A673 (cell line): ENCODE data around the gene SDK1. TPM values are rescaled to one million over a fixed set of nuclear protein-coding genes. Genes with fewer than 3 reads are reported as not detected.

Source experiments
- BruUV-seq: library from RNA; stranded (reverse); fragments of 400-500 nt; replicated peaks from 2 replicates; lab custom pipeline; 2021; lab: Mats Ljungman, UMichigan
- CTCF ChIA-PET: fragments of 300-600 bp; sonication (Branson Sonifier 250); formaldehyde crosslinking; loops from one replicate; lab custom pipeline; 2022; ENCODE audit warnings: antibody characterized with exemption; lab: Charles Lee
- POLR2A ChIA-PET: fragments of 300-600 bp; sonication (Branson Sonifier 250); formaldehyde crosslinking; loops from one replicate; lab custom pipeline; 2022; ENCODE audit warnings: antibody characterized with exemption; ENCODE audit not compliant: low non-redundant PET; lab: Charles Lee
- DNase-seq: peaks from one replicate; pipeline ENCODE4 v3.0.0-alpha.2; 2015; ENCODE audit warnings: low spot score
- H3K27ac ChIP-seq: fragments of 200-600 bp; sonication (generic); 2 replicates; pipeline ENCODE4 v1.5.1; 2016; ENCODE audit warnings: mixed run types, low read depth, mild to moderate bottlenecking, mixed read lengths, antibody characterized with exemption, low read length; ENCODE audit not compliant: poor library complexity, severe bottlenecking
- H3K27me3 ChIP-seq: fragments of 200-600 bp; sonication (generic); replicated peaks from 2 replicates; pipeline ENCODE4 v1.6.1; 2017; ENCODE audit warnings: mixed run types, low read depth, mild to moderate bottlenecking, mixed read lengths, antibody characterized with exemption, low read length; ENCODE audit not compliant: insufficient read depth, poor library complexity
- H3K36me3 ChIP-seq: fragments of 200-600 bp; sonication (generic); 2 replicates; pipeline ENCODE4 v1.6.1; 2016; ENCODE audit warnings: mixed run types, mild to moderate bottlenecking, mixed read lengths, antibody characterized with exemption, low read length; ENCODE audit not compliant: insufficient read depth, poor library complexity, severe bottlenecking
- H3K4me1 ChIP-seq: fragments of 200-600 bp; sonication (generic); 2 replicates; pipeline ENCODE4 v1.6.1; 2017; ENCODE audit warnings: mixed run types, mild to moderate bottlenecking, mixed read lengths, antibody characterized with exemption, low read length; ENCODE audit not compliant: insufficient read depth, poor library complexity, severe bottlenecking
- H3K4me3 ChIP-seq: fragments of 200-600 bp; sonication (generic); 2 replicates; pipeline ENCODE4 v1.5.1; 2016; ENCODE audit warnings: low read depth, mixed run types, mild to moderate bottlenecking, mixed read lengths, low read length; ENCODE audit not compliant: poor library complexity, severe bottlenecking
- H3K9me3 ChIP-seq: fragments of 200-600 bp; sonication (generic); 2 replicates; pipeline ENCODE4 v1.6.1; 2016; ENCODE audit warnings: mixed run types, low read depth, mild to moderate bottlenecking, mixed read lengths, antibody characterized with exemption, low read length; ENCODE audit not compliant: poor library complexity, severe bottlenecking
- CTCF ChIP-seq: fragments of 300-800, 200-600 bp; sonication (generic); conservative IDR thresholded peaks from 2 replicates; pipeline ENCODE4 v1.5.1; 2017; ENCODE audit warnings: low read depth, mild to moderate bottlenecking, antibody characterized with exemption, low read length, moderate library complexity, mixed read lengths
- EZH2 ChIP-seq: fragments of 200-600 bp; sonication (generic); IDR thresholded peaks from 2 replicates; pipeline ENCODE4 v1.6.1; 2017; ENCODE audit warnings: borderline replicate concordance, low read depth, mild to moderate bottlenecking, mixed read lengths, antibody characterized with exemption, low read length; ENCODE audit not compliant: poor library complexity, severe bottlenecking
- intact Hi-C: fragments of 100-400 bp; cut with micrococcal nuclease; formaldehyde crosslinking; loops from one replicate; pipeline ENCODE4 v1.10.0; 2022; ENCODE audit not compliant: unreplicated experiment
- total RNA-seq: library from RNA; stranded (reverse); gene quantifications from 2 replicates; pipeline ENCODE4 v1.2.3, GENCODE V29; 2021

Gene SDK1
- total RNA-seq, 1 experiment from 2014 or later, result 14.7 TPM

GRCh38 chr7:3927446-3928110, 626.5 kb downstream of the SDK1 start:
- ChIA-PET POLR2A (no interaction called here), CTCF (no interaction called here)
- Histone ChIP-seq H3K27me3 (no peaks in the 10 kb centered on the region), H3K9me3 (no peaks in the 10 kb centered on the region), H3K4me1 (peaks cover 3% of the 10 kb centered on the region), H3K27ac (no peak overlapping the region), H3K36me3 (no peaks in the 10 kb centered on the region), H3K4me3 (no peak overlapping the region)
- no peak for DNase-seq
- no TSS peak for BruUV-seq
- intact Hi-C loops, result no loop called here
- TF ChIP-seq EZH2, result no peak
- TF ChIP-seq CTCF, result no peak

- no TSS peak for BruUV-seq
- Histone ChIP-seq H3K4me1 (no peaks in the 10 kb centered on the region), H3K27ac (no peak overlapping the region), H3K36me3 (no peaks in the 10 kb centered on the region), H3K4me3 (no peak overlapping the region), H3K9me3 (no peaks in the 10 kb centered on the region), H3K27me3 (no peaks in the 10 kb centered on the region)
- ChIA-PET CTCF (no interaction called here), POLR2A (no interaction called here)
- DNase-seq, result no peak
- no peak for TF ChIP-seq EZH2
- TF ChIP-seq CTCF, result no peak
- intact Hi-C loops, result no loop called here
Observed at GRCh38 chr7:3928727-3929515, 627.9 kb downstream of the SDK1 start.

- intact Hi-C loops, result no loop called here
Observed at GRCh38 chr7:3931843-3932242, 630.8 kb downstream of the SDK1 start.

More at GRCh38 chr7:3931843-3932242, 630.8 kb downstream of the SDK1 start:
- no peaks in the 10 kb centered on the region for H3K27me3 ChIP-seq
- no peak overlapping the region for H3K4me3 ChIP-seq
- CTCF ChIA-PET, result no interaction called here
- H3K27ac ChIP-seq, result no peak overlapping the region
- peaks cover 4% of the 10 kb centered on the region for H3K9me3 ChIP-seq
- no peak for DNase-seq
- POLR2A ChIA-PET, result no interaction called here
- H3K4me1 ChIP-seq, result no peaks in the 10 kb centered on the region
- no TSS peak for BruUV-seq
- no peaks in the 10 kb centered on the region for H3K36me3 ChIP-seq
- TF ChIP-seq CTCF (no peak), EZH2 (no peak)
